Stimulated activated CD8-positive, alpha-beta memory T cell treated with anti-CD3 and anti-CD28 coated beads, Interleukin-12 subunit alpha, Interleukin-12 subunit beta, amount 100 ng/mL, for 4 hours (primary cell): ENCODE measurements around the gene LINGO1.
A peak's percentile ranks its signal among the peaks of the same experiment; 100 is the strongest.

Experiments
- DNase-seq: peaks from one replicate; pipeline ENCODE4 v3.0.0-alpha.2; 2020; ENCODE audit warnings: low read depth

Gene LINGO1

GRCh38 chr15:77656294-77656693 lies 23.6 kb upstream of the LINGO1 start:
- no peak for DNase-seq

- no peak for DNase-seq
Observed at GRCh38 chr15:77654975-77655374, 22.3 kb upstream of the LINGO1 start.

DNA sequence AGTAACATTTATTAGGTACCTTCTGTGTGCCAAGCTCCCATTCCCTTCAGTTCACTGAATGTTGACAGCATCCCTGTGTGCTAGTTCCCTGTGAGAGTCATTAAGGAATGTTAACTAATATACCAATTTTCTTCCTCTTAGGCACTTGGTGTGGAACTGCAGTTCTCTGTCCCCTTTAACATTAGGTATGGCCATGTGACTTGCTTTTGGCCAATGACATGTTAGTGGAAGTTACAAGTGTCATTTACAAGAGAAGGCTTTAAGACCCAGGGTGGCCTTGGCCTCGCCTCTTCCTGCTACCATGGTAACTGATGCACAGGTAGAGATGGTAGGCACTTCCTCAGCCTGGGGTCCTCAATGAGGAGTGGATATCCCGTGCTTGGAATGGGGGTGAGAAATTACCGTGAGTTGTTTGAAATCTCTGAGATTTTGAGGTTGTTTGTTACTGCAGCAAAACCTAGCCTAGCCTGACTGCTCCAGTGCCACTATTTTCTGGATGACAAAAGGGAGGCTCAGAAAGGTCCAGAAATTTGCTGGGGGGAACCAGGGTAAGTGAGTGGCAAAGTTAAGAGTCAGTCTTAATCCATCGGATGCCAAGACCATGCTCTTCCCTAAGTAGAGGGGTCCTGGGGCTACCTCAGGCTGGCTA lies 21.2 kb upstream of the LINGO1 start:
- no peak for DNase-seq

DNA sequence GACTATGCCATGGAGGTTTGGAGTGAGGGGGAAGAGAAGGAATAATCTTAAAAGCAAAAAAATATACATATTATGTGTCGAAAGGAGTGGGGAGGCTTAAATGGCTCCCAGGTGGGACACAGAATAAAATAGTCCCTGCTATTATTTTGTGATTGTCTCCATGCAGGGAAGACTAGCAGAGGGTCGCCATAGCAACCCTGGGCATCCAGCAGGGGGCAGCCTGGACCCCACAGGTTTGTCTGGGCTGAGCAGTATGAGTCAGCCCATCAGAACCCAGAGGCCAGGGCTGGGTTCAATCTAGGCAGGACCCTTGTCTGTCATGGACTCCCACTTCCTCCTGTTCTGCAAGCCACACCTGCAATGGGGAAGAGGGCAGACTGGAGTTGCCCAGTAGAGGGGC lies 17.6 kb upstream of the LINGO1 start:
- no peak for DNase-seq

DNA sequence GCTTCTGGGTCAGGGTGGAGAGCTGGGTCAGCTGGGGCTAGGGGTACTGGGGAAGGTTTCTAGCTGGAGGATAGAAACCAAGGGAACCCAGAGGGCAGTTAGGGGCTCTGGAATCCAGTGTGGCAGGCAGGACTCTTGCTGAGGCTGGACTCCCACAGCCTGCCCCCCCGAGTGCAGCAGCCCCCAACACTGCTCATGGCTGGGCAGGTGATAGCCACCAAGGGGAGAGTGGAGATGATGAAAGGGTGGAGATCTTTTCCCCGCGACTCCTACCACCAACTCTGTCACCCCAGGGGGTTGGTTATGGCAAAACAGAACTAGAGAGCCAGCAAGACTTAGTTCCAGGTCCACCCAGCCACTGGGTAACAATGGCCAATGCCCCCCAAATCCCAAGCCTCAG lies 16.9 kb upstream of the LINGO1 start:
- no peak for DNase-seq

DNA sequence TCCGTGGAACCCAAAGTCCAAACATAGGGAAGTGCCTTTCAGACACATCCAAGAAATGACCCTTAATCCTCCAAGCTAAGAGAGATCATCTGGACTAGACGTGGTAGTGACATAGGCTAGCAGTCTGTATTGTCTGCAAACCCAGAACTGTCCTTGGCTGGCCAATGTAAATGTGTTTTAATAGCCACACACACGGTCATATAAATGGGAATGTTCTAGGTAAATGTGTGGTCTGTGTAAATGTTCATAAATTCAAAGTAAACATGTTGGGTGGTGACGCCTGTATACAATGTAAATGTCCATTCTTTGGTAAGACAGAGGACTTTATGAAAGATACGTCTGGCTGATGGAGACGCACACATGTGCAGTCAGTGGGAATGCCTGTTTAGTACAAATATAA lies 16.3 kb upstream of the LINGO1 start:
- no peak for DNase-seq

DNA sequence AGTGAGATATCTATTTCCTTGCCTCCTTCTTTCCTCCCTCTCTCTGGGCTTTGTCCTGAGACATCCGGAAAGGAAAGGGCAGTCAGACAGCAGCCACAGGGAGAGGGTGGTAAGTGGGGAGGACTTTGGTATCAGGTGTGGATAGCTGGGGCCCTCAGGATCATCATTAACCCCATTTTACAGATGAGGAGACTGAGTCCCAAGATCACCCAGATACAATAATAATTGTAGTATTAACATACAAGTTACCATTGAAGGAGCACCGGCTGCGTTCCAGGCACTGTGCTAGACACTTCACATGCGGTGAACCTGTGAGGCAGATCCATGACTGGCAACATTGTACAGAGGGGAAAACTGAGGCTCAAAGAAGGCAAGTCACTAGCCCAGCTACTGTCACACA lies 15.2 kb upstream of the LINGO1 start:
- DNase-seq, result no peak

GRCh38 chr15:77646104-77646694 lies 13.5 kb upstream of the LINGO1 start:
- DNase-seq, result no peak

GRCh38 chr15:77645602-77646001 lies 12.9 kb upstream of the LINGO1 start:
- DNase-seq, result no peak

DNA sequence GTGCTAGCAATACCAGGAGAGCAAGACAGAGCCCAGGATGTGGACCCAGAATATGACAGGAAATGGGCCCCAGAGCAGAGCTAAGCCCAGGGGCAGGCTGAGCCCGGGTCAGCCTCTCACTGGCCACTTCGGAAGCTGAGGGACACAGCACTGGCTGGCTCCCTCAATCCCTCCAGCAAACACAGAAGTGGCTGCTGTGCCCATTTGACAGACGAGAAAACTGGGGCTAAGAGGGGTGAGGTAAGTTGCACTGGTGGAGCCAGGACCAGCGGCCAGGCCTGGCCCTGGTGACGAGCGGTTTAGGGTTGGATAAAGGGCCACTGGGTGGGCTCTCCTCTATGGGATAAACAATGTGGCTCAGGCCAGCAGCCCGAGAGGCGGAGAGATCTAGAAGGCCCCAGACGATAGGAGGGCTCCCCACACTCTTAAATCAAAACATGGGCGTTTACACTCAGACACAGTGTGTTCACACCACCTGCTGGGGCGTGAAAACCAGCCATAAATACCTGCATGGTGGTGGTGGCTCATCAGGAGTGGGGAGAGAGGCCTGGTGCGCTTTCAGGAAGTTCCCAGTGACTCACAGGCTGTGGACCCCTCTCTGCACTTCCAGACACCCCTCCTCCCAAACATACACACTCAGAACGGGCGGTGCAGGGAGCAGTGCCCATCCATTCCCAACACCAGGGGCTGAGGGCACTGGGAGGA lies 12.0 kb upstream of the LINGO1 start:
- no peak for DNase-seq

DNA sequence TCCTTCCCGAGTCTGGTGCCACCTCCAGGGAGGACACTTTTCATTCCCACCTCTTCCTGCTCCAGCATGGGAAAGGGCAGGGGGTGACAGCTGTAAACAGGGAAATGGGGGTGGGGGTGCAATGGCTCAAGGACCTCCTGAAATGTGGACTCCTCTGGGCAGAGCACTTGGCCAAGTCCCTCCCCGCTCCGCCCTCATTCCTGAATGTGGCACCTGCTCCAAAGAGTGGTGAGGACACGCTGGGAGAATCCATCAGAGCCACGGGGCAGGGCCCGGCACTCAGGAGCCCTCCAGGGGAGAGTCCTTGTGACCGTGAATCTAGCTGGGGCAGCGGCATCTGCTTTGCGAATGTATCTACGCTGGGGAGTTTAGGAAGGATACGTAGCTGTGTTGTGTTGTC lies 11.1 kb upstream of the LINGO1 start:
- no peak for DNase-seq

- DNase-seq, result no peak
Observed at GRCh38 chr15:77642793-77643430, 10.2 kb upstream of the LINGO1 start.

- no peak for DNase-seq
Observed at GRCh38 chr15:77641999-77642398, 9.3 kb upstream of the LINGO1 start.

GRCh38 chr15:77640615-77641014 lies 7.9 kb upstream of the LINGO1 start:
- no peak for DNase-seq

DNA sequence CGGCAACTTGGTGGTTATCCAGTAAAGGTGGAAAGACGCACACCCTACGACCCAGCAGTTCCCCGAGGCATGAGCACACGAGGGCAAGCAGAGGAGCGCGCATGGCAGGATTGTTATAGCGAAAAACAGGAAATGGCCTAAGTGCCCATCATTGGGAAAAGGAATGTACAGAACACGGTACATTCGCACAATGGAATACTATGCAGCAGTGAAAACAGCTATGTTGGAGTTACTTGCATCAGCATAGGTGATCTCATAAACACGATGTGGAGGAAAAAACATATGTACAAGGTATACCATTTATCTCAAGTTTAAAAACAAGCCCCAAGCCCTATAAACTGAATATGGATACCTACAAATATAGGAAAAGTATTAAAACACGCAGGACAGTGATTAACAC lies 6.7 kb upstream of the LINGO1 start:
- DNase-seq, result no peak

GRCh38 chr15:77637851-77638692 lies 5.4 kb upstream of the LINGO1 start:
- DNase-seq, result no peak

DNA sequence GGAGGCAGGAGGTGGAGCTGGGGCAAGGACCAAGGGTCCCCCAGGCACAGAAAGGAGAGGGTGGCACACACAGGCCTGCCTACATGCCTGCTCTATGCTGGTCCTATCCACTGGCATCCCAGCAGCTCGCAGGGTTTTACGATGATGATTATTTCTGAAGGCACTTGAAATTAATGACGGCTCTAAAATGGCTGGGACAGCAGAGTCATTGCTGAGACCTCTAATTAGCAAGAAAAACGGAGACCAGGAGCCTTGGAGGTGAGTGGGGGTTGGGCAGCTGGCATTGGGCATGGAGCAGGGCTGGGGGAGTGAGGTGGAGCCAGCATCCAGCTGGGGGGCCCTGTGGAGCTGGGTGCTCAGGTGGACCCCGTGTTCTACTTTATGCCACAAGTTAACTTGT lies 3.5 kb upstream of the LINGO1 start:
- DNase-seq, result no peak

DNA sequence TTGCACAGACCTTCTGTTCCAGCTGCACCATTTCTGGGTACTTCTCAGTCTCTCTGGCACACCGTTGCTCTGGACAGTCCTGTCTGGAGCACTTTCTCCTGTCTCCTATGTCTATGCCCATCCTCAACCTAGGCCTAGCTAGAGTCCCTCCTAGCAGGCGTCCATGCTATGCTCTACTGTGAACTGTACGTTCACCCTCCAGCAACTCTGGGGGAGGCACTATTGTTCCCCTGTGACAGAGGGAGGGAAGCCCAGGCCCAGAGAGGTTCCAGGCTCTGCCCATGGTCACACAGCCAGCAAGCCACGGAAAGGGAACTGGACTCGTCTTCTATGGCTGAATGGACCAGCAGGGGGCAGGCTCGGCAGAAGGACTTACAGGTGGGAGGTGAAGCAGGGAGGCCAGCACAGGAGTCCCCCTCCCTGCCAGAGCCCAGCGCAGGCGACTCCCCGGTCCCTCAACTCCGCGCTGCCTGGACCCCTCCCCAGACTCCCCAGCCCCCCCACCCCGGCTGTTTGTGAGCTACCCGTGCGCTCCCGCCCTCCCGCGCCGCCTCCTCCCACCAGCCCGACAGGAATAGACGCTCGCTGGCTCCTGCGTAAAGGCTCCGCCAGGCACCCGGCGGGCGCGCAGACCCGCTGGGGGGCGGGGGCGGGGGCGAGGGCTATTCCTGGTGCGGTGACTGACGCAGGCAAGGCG lies 1.7 kb upstream of the LINGO1 start:
- DNase-seq, result peak; percentile 5

- no peak for DNase-seq
Observed at GRCh38 chr15:77633913-77634265, 1.2 kb upstream of the LINGO1 start.

DNA sequence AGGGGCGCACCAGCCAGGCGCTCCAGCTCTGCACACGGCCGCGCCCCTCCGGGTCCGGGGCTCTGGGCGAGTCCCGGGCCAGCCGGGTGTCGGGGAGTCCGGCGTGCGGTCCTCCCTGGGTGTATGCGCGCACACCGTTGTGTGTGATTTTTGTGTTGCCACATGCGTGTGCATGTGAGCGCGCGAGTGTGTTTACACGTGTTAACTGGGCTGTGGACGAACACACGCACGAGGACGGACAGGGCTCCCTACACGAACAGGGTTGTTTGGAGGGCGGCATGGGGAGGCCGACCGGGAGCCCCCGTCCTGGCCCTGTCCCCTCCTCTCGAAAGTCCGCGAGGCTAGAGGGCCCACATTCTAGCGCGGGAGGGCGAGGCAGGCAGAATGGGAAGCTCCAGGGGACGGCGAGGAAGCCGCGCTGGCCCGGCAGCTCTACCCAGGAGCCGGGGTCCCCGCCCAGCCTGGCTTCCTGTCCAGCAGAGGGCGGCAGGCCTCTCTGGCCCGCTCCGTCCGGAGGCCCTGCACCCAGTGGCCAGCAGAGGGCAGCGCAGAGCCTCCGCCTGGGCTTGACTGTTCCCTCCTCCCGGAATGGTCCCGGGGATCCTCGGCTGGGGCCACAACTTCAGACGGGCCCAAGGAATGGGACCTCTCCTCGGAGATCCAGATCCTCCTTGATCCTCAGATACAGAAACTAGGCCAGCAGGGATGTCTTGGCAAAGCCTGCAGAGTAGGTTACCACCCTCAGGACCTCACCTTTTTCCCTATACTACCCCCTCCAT lies 611 bp upstream of the LINGO1 start:
- DNase-seq, result peak; percentile 28
